GM12878 (cell line): Measurements from ENCODE around the gene RUNX3.

Experiments used
- CREB1 ChIP-seq: IDR thresholded peaks from 2 replicates; pipeline ENCODE4 v1.6.1; 2012; ENCODE audit warnings: low read depth, mild to moderate bottlenecking, inconsistent platforms
- MEF2A ChIP-seq: IDR thresholded peaks from 2 replicates; pipeline ENCODE4 v1.6.1; 2011; ENCODE audit warnings: low read depth, mild to moderate bottlenecking, low read length, moderate library complexity; ENCODE audit not compliant: insufficient read depth
- NFYB ChIP-seq: IDR thresholded peaks from 2 replicates; pipeline ENCODE4 v1.6.1; 2011; ENCODE audit warnings: low read depth, mild to moderate bottlenecking, low read length, improper control_type of control experiment, moderate library complexity; ENCODE audit not compliant: insufficient read depth
- POLR2A ChIP-seq: IDR thresholded peaks from 2 replicates; pipeline ENCODE4 v1.6.1; 2011; ENCODE audit warnings: low read depth, mild to moderate bottlenecking, low read length
- RAD21 ChIP-seq: IDR thresholded peaks from 2 replicates; pipeline ENCODE4 v1.6.1; 2011; ENCODE audit warnings: mild to moderate bottlenecking, low read depth, low read length, moderate library complexity; ENCODE audit not compliant: insufficient read depth
- STAT3 ChIP-seq: IDR thresholded peaks from 2 replicates; pipeline ENCODE4 v1.6.1; 2011; ENCODE audit warnings: low read depth, low read length, improper control_type of control experiment
- ZBTB40 ChIP-seq: fragments of 450-650 bp; IDR thresholded peaks from 2 replicates; pipeline ENCODE4 v1.6.1; 2016; ENCODE audit warnings: mild to moderate bottlenecking, moderate library complexity, borderline replicate concordance
- TF ChIP-seq, protein P1 (sequence below), 3 experiments: IDR thresholded peaks in 2 of 3; conservative IDR thresholded peaks in 1 of 3; 2 replicates each; pipeline ENCODE4 v1.5.1; 2011; ENCODE audit warnings: low read depth in 3 of 3, low read length in 3 of 3, mild to moderate bottlenecking in 3 of 3, control low read depth in 2 of 3, moderate library complexity in 2 of 3, inconsistent platforms in 1 of 3, mixed read lengths in 1 of 3; ENCODE audit not compliant: control insufficient read depth in 2 of 3, insufficient read depth in 1 of 3; ENCODE audit errors: extremely low read depth in 1 of 3
- TF ChIP-seq, protein P2 (sequence below): IDR thresholded peaks from 2 replicates; pipeline ENCODE4 v1.6.1; 2012; ENCODE audit warnings: low read depth, low read length, improper control_type of control experiment

GRCh38 chr1:24900486-24900849, 29.6 kb downstream of the RUNX3 start:
- no peak for TF ChIP-seq STAT3
- TF ChIP-seq, protein P1, sequence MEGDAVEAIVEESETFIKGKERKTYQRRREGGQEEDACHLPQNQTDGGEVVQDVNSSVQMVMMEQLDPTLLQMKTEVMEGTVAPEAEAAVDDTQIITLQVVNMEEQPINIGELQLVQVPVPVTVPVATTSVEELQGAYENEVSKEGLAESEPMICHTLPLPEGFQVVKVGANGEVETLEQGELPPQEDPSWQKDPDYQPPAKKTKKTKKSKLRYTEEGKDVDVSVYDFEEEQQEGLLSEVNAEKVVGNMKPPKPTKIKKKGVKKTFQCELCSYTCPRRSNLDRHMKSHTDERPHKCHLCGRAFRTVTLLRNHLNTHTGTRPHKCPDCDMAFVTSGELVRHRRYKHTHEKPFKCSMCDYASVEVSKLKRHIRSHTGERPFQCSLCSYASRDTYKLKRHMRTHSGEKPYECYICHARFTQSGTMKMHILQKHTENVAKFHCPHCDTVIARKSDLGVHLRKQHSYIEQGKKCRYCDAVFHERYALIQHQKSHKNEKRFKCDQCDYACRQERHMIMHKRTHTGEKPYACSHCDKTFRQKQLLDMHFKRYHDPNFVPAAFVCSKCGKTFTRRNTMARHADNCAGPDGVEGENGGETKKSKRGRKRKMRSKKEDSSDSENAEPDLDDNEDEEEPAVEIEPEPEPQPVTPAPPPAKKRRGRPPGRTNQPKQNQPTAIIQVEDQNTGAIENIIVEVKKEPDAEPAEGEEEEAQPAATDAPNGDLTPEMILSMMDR (IDR thresholded peaks at IDR 0.05 in 2 of 3, conservative IDR thresholded peaks at IDR 0.05 in 1 of 3; ENCODE audit: control insufficient read depth in 2 of 3, extremely low read depth in 1 of 3, insufficient read depth in 1 of 3, low read depth in 3 of 3, low read length in 3 of 3) = no peak
- TF ChIP-seq MEF2A = no peak
- TF ChIP-seq, protein P2, sequence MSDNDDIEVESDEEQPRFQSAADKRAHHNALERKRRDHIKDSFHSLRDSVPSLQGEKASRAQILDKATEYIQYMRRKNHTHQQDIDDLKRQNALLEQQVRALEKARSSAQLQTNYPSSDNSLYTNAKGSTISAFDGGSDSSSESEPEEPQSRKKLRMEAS = no peak
- TF ChIP-seq POLR2A = peak; percentile 75
- no peak for TF ChIP-seq RAD21
- TF ChIP-seq CREB1 = 0 out of 2 replicates have a peak, but pooled peaks have one; percentile 10
- TF ChIP-seq ZBTB40 = no peak
- TF ChIP-seq NFYB = no peak
